ENCODE results near the gene ACSM5. TPM values are rescaled to one million over a fixed set of nuclear protein-coding genes. Genes with fewer than 3 reads are reported as not detected.
"Not testable (repeated sequence)": the region's sequence is repeated elsewhere in the genome, so short reads cannot be mapped to it uniquely, and the experiment has no call there.

Gene ACSM5
- total RNA-seq, 4 donors from 2014 or later, result 1.2 to 11.4 (median 4.6) TPM

DNA sequence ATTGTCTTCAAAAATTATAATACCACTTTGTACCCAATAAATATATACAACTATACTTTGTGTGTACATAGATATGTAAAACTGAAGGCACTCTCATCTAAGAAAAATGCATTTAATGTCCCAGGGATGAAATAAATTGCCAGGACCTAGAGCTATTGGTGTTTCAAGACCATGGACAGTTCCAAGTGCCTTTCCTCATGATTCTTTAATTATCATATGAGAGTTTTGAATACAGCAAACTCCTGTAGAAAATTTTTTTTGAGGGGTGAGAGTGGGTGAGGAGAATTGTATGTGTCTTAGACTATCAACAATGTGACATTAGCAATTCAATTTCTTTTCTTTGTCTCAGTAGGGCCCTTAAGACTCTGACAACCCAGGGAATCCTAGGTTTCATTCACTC lies 59.6 kb downstream of the ACSM5 start:
- H3K4me1 ChIP-seq; H3K36me3 ChIP-seq; H3K4me3 ChIP-seq; H3K27me3 ChIP-seq; H3K9me3 ChIP-seq; H3K27ac ChIP-seq; DNase-seq (ENCODE audit: low spot score in 2 of 2): not testable (repeated sequence)

DNA sequence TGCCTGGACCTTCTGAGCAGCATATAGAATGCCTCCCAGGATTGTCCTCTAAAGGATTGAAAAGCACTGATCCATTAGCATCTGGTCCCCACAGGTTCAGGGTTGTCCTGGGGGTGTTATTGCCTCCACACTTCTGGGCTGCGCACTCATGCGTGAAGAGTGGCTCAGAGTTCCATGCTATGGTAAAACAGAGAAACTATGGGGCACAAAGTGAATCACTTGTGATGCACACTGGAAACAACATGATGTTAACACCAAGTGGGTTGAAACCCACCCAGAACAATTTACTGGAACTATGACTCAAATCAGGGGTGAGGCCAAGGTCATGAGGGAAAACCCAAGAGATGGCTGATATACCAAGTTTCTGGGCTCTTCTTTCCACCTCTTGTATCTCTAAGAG lies 60.6 kb downstream of the ACSM5 start:
- not testable (repeated sequence) for DNase-seq (ENCODE audit: low spot score in 2 of 2); H3K27ac ChIP-seq; H3K9me3 ChIP-seq; H3K4me1 ChIP-seq; H3K4me3 ChIP-seq; H3K36me3 ChIP-seq; H3K27me3 ChIP-seq
- 100% methylated on average over 2 of the region's 2 CpGs for WGBS

DNA sequence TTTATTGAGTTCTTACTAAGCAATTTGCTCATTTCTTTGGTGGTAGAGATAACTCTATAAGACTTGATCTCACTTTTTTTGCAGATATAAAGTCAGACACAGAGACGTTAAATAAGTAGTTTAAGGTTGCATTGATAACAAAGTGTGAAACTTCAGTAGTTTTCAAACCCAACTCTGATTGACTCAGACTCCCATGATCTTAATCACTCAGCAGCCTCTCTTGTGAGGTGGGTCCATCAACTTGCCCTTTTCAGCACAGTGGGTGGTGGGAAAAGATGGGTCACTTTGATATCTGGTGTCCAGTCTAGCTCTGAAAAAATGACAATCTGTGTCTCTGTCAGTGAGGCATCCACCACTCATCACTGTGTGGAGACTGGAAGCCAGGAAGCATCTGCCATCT lies 61.4 kb downstream of the ACSM5 start:
- WGBS, result 84% methylated on average over 1 of the region's 1 CpG
- not testable (repeated sequence) for H3K27ac ChIP-seq; H3K4me3 ChIP-seq; H3K36me3 ChIP-seq; DNase-seq (ENCODE audit: low spot score in 2 of 2); H3K4me1 ChIP-seq; H3K27me3 ChIP-seq; H3K9me3 ChIP-seq

DNA sequence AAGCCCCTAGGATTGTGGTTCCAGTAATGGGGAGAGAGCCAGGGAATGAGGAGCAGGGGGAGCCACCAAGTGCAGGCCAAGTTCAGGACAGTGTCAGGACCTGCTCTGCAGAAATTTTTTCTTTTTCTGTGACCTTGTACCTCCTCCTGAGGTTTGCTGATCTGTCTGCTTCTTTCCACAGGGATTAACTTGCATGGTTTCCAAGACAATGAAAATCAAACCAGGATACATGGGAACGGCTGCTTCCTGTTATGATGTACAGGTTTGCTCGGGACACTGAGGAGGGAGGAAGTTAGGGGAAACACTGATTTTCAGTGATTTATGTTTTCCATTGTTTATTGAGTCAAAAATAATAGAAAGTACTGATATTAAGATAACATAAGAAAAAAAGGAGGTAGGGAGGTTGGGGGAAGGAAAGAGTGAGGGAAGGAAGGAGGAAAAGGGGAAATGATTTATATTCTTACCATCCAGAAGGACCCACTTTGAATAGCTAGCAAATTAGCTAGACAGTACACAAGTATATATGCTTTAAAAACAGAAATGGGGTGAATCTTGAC lies 67.9 kb downstream of the ACSM5 start:
- DNase-seq (ENCODE audit: low spot score in 2 of 2); H3K27me3 ChIP-seq; H3K4me3 ChIP-seq; H3K36me3 ChIP-seq; H3K4me1 ChIP-seq; H3K27ac ChIP-seq; H3K9me3 ChIP-seq: not testable (repeated sequence)
- WGBS, result 31% methylated on average over 2 of the region's 2 CpGs

DNA sequence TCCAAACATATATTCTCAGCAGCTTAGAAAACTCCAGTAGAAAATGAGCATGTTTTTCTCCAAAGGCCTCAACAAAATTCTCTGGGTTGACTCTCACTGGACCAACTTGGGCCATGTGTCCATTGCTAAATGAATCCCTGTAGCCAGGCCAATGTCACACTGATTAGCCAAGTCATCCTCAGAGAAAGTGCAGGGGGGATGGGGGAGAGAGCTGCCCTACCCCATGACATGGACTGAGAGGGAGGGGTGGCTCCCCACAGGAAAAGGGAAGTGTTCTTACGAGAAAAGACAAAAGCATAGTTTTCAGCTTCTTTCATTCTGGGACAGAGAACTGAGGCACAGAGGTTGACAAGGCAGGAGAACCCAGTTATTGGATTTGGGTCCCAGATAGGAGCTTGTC lies 74.7 kb downstream of the ACSM5 start:
- not testable (repeated sequence) for H3K9me3 ChIP-seq, H3K27me3 ChIP-seq
- WGBS, result 88% methylated on average over 1 of the region's 1 CpG

DNA sequence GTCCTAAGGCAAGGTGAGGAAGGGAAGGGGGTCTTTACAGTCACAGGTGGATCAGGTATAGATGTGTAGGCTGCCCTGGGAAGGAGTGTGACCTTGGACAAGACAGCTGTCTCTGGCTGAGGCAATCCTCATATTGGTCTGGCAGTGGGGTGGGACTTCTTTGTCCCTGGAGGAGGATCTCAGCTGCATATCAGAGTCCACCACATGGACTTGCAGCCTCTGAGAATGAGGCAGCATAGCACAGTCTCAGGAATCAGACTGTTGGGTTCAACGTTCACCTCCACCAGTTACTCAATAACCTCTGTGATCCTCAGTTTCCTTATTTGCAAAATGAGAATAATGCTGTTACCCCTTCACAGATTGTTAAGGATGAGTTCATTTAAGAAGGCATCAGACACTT lies 75.4 kb downstream of the ACSM5 start:
- 94% methylated on average over 1 of the region's 1 CpG for WGBS
- Histone ChIP-seq H3K27me3 (no peaks in the 10 kb centered on the region), H3K9me3 (no peaks in the 10 kb centered on the region), H3K36me3 (no peaks in the 10 kb centered on the region), H3K27ac (no peak overlapping the region), H3K4me3 (no peak overlapping the region), H3K4me1 (no peaks in the 10 kb centered on the region)
- no peak for DNase-seq (ENCODE audit: low spot score in 2 of 2)
- TF ChIP-seq POLR2A (IDR thresholded peaks at IDR 0.05) (no peak), EP300 (IDR thresholded peaks at IDR 0.05) (no peak), POLR2AphosphoS5 (IDR thresholded peaks at IDR 0.05) (no peak)
- TF ChIP-seq, protein P1, sequence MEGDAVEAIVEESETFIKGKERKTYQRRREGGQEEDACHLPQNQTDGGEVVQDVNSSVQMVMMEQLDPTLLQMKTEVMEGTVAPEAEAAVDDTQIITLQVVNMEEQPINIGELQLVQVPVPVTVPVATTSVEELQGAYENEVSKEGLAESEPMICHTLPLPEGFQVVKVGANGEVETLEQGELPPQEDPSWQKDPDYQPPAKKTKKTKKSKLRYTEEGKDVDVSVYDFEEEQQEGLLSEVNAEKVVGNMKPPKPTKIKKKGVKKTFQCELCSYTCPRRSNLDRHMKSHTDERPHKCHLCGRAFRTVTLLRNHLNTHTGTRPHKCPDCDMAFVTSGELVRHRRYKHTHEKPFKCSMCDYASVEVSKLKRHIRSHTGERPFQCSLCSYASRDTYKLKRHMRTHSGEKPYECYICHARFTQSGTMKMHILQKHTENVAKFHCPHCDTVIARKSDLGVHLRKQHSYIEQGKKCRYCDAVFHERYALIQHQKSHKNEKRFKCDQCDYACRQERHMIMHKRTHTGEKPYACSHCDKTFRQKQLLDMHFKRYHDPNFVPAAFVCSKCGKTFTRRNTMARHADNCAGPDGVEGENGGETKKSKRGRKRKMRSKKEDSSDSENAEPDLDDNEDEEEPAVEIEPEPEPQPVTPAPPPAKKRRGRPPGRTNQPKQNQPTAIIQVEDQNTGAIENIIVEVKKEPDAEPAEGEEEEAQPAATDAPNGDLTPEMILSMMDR (IDR thresholded peaks at IDR 0.05), result no peak

More for the DNA sequence above, 74.7 kb downstream of the ACSM5 start:
- H3K4me1 ChIP-seq; H3K4me3 ChIP-seq; H3K36me3 ChIP-seq; H3K27ac ChIP-seq; DNase-seq (ENCODE audit: low spot score in 2 of 2): not testable (repeated sequence)

DNA sequence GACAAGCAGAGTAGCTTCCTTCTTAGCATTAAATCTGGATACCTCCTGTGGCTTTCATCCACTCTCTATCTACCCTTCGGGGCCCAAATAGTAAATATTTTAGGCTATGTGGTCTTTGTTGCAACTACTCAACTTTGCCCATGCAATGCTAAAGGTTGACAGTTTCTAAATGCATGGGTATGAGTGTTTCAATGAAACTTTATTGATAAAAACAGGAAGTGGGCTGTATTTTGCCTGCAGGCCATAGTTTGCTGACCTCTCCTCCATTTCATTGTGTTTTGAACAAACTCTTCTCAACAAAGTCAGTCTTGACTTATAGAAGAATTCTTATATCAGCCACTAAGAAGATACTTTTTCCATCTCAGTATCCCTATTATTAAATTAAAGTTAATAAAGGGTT lies 76.1 kb downstream of the ACSM5 start:
- Histone ChIP-seq H3K27me3 (no peaks in the 10 kb centered on the region), H3K4me1 (no peaks in the 10 kb centered on the region), H3K9me3 (no peaks in the 10 kb centered on the region), H3K4me3 (no peak overlapping the region), H3K36me3 (no peaks in the 10 kb centered on the region), H3K27ac (no peak overlapping the region)
- TF ChIP-seq POLR2AphosphoS5 (IDR thresholded peaks at IDR 0.05) (no peak), EP300 (IDR thresholded peaks at IDR 0.05) (no peak), POLR2A (IDR thresholded peaks at IDR 0.05) (no peak)
- TF ChIP-seq, protein P1 (IDR thresholded peaks at IDR 0.05), result no peak
- 75% methylated on average over 1 of the region's 1 CpG for WGBS
- no peak for DNase-seq (ENCODE audit: low spot score in 2 of 2)

Other genes starting within 250 kb of the ACSM5 start
- under 1 TPM in 1 of 4 donors, not detected in 3; 0.31 TPM for gene GP2, start 82.0 kb upstream of the ACSM5 start, total RNA-seq
- gene UMOD, start 56.8 kb upstream of the ACSM5 start, total RNA-seq, result not detected
- not detected for gene PDILT, start 4.8 kb upstream of the ACSM5 start, total RNA-seq
- not detected for gene ACSM2A, start 42.0 kb downstream of the ACSM5 start, total RNA-seq
- gene ACSM2B, start 166.8 kb downstream of the ACSM5 start, total RNA-seq, result under 1 TPM in 1 of 4 donors, not detected in 3; 0.32 TPM